Hindlimb muscle (tissue), 1 donor: ENCODE results near the gene NEDD4L. TPM values are rescaled to one million over a fixed set of nuclear protein-coding genes. Genes with fewer than 3 reads are reported as not detected.

ENCODE experiments used
- DNase-seq: peaks from one replicate; pipeline ENCODE4 v3.0.0-alpha.2; 2013
- polyA plus RNA-seq: library from polyadenylated mRNA; unstranded; fragments of 120-200 nt; gene quantifications from one replicate; pipeline ENCODE4 v1.2.1, GENCODE V29; 2013; ENCODE audit not compliant: insufficient read length

NEDD4L gene
- polyA plus RNA-seq, 1 donor = 45.4 TPM

- no peak for DNase-seq
Observed at GRCh38 chr18:58054041-58054781, 10.2 kb downstream of the NEDD4L start.

- DNase-seq = no peak
Observed at GRCh38 chr18:58055890-58056558, 12.0 kb downstream of the NEDD4L start.

- no peak for DNase-seq
Observed at GRCh38 chr18:58056852-58057251, 12.8 kb downstream of the NEDD4L start.

GRCh38 chr18:58057291-58057965, 13.4 kb downstream of the NEDD4L start:
- no peak for DNase-seq

- no peak for DNase-seq
Observed at GRCh38 chr18:58058720-58059119, 14.7 kb downstream of the NEDD4L start.

GRCh38 chr18:58060254-58060653, 16.2 kb downstream of the NEDD4L start:
- no peak for DNase-seq

GRCh38 chr18:58061349-58061748, 17.3 kb downstream of the NEDD4L start:
- DNase-seq = no peak

- DNase-seq = no peak
Observed at GRCh38 chr18:58064406-58064998, 20.5 kb downstream of the NEDD4L start.

GRCh38 chr18:58065956-58066355, 21.9 kb downstream of the NEDD4L start:
- DNase-seq = no peak

- DNase-seq = no peak
Observed at GRCh38 chr18:58067601-58068000, 23.6 kb downstream of the NEDD4L start.

- DNase-seq = no peak
Observed at GRCh38 chr18:58069099-58069498, 25.1 kb downstream of the NEDD4L start.

GRCh38 chr18:58069721-58070292, 25.8 kb downstream of the NEDD4L start:
- no peak for DNase-seq

- DNase-seq = no peak
Observed at GRCh38 chr18:58076052-58076451, 32.0 kb downstream of the NEDD4L start.

GRCh38 chr18:58077329-58077728, 33.3 kb downstream of the NEDD4L start:
- DNase-seq = no peak

GRCh38 chr18:58078889-58079573, 35.0 kb downstream of the NEDD4L start:
- no peak for DNase-seq

GRCh38 chr18:58080451-58080850, 36.4 kb downstream of the NEDD4L start:
- no peak for DNase-seq

- no peak for DNase-seq
Observed at GRCh38 chr18:58087928-58088690, 44.1 kb downstream of the NEDD4L start.

- no peak for DNase-seq
Observed at GRCh38 chr18:58088691-58089065, 44.7 kb downstream of the NEDD4L start.

GRCh38 chr18:58091099-58091611, 47.1 kb downstream of the NEDD4L start:
- no peak for DNase-seq

- DNase-seq = no peak
Observed at GRCh38 chr18:58093311-58093803, 49.3 kb downstream of the NEDD4L start.

GRCh38 chr18:58095222-58095621, 51.2 kb downstream of the NEDD4L start:
- DNase-seq = no peak
